Esophagus muscularis mucosa (tissue), 3 donors: ENCODE measurements around the gene HSF4.

Source experiments
- CTCF ChIP-seq, 3 experiments: fragments of 200-600 bp in 2 of 3; fragments of 450-650 bp in 1 of 3; sonication (generic) in 2 of 3; IDR thresholded peaks; one replicate each; pipeline ENCODE4 v1.5.1; 2017 to 2019; ENCODE audit warnings: antibody characterized with exemption in 3 of 3, mild to moderate bottlenecking in 2 of 3, moderate library complexity in 1 of 3
- POLR2A ChIP-seq: fragments of 450-650 bp; IDR thresholded peaks from one replicate; pipeline ENCODE4 v1.6.1; 2017; ENCODE audit warnings: antibody characterized with exemption, moderate library complexity, mild to moderate bottlenecking, low read depth
- POLR2AphosphoS5 ChIP-seq, 2 donors: sonication (generic); formaldehyde crosslinking; IDR thresholded peaks; one replicate each; pipeline ENCODE4 v1.6.1; 2017; ENCODE audit warnings: antibody characterized with exemption in 2 of 2

GRCh38 chr16:67185651-67186134, 21.1 kb downstream of the HSF4 start:
- TF ChIP-seq POLR2A (no peak), POLR2AphosphoS5 (IDR thresholded peaks at IDR 0.05) (no peak), CTCF (IDR thresholded peaks at IDR 0.05) (no peak)
